Stimulated activated CD4-positive, alpha-beta T cell treated with anti-CD3 and anti-CD28 coated beads, Interleukin-15, amount 100 ng/mL, for 48 hours (primary cell): ENCODE measurements around the gene KNTC1.
"Not testable (repeated sequence)": the region's sequence is repeated elsewhere in the genome, so short reads cannot be mapped to it uniquely, and the experiment has no call there.

ENCODE experiments used
- DNase-seq, 2 donors: peaks; one replicate each; pipeline ENCODE4 v3.0.0-alpha.2; 2020; ENCODE audit warnings: low read depth in 2 of 2

Gene KNTC1

GRCh38 chr12:122646517-122647217 lies 119.6 kb downstream of the KNTC1 start:
- DNase-seq = peak; percentile 35 to 45

- no peak for DNase-seq
Measured at GRCh38 chr12:122651520-122652224, 124.6 kb downstream of the KNTC1 start.

- not testable (repeated sequence) for DNase-seq
Measured at GRCh38 chr12:122653291-122653690, 126.2 kb downstream of the KNTC1 start.

- no peak for DNase-seq
Measured at GRCh38 chr12:122656298-122656697, 129.2 kb downstream of the KNTC1 start.

- DNase-seq = no peak
Measured at GRCh38 chr12:122659579-122659978, 132.5 kb downstream of the KNTC1 start.

- no peak for DNase-seq
Measured at GRCh38 chr12:122661246-122661645, 134.2 kb downstream of the KNTC1 start.

GRCh38 chr12:122661938-122662337 lies 134.9 kb downstream of the KNTC1 start:
- DNase-seq = no peak

GRCh38 chr12:122665349-122665748 lies 138.3 kb downstream of the KNTC1 start:
- no peak for DNase-seq

- DNase-seq = no peak
Measured at GRCh38 chr12:122665759-122666158, 138.7 kb downstream of the KNTC1 start.

GRCh38 chr12:122668268-122668667 lies 141.2 kb downstream of the KNTC1 start:
- DNase-seq = no peak

GRCh38 chr12:122669397-122670070 lies 142.5 kb downstream of the KNTC1 start:
- no peak for DNase-seq

- no peak for DNase-seq
Measured at GRCh38 chr12:122672515-122672914, 145.5 kb downstream of the KNTC1 start.
